T-helper 22 cell (primary cell): ENCODE data around the gene ZNHIT1.
"Not testable (repeated sequence)": the region's sequence is repeated elsewhere in the genome, so short reads cannot be mapped to it uniquely, and the experiment has no call there.

Experiments
- DNase-seq: peaks from one replicate; pipeline ENCODE4 v3.0.0-alpha.2; 2020; ENCODE audit warnings: low read depth

ZNHIT1 gene

GRCh38 chr7:101241443-101242349 is 23.7 kb downstream of the ZNHIT1 start:
- no peak for DNase-seq

- no peak for DNase-seq
Measured at GRCh38 chr7:101243646-101244374, 25.8 kb downstream of the ZNHIT1 start.

- peak; percentile 88 for DNase-seq
Measured at GRCh38 chr7:101244375-101245146, 26.6 kb downstream of the ZNHIT1 start, which contains the start of gene FIS1. TSS of gene FIS1 (minus strand) at chr7:101245081. CDS start at chr7:101245004, 77 bp downstream.

- no peak for DNase-seq
Measured at GRCh38 chr7:101245147-101245668, 27.2 kb downstream of the ZNHIT1 start.

- DNase-seq, result no peak
Measured at GRCh38 chr7:101248276-101248675, 30.3 kb downstream of the ZNHIT1 start.

GRCh38 chr7:101250324-101250723 is 32.4 kb downstream of the ZNHIT1 start:
- no peak for DNase-seq

GRCh38 chr7:101251871-101252659 is 34.1 kb downstream of the ZNHIT1 start:
- DNase-seq, result peak; percentile 98

- not testable (repeated sequence) for DNase-seq
Measured at GRCh38 chr7:101253199-101253598, 35.2 kb downstream of the ZNHIT1 start.

- DNase-seq, result no peak
Measured at GRCh38 chr7:101255796-101256195, 37.8 kb downstream of the ZNHIT1 start.

- DNase-seq, result no peak
Measured at GRCh38 chr7:101258243-101258731, 40.3 kb downstream of the ZNHIT1 start.

- not testable (repeated sequence) for DNase-seq
Measured at GRCh38 chr7:101264102-101264706, 46.2 kb downstream of the ZNHIT1 start.

GRCh38 chr7:101265622-101266516 is 47.9 kb downstream of the ZNHIT1 start:
- no peak for DNase-seq

GRCh38 chr7:101269664-101270063 is 51.7 kb downstream of the ZNHIT1 start:
- DNase-seq, result no peak

GRCh38 chr7:101271021-101271420 is 53.1 kb downstream of the ZNHIT1 start:
- no peak for DNase-seq

- DNase-seq, result no peak
Measured at GRCh38 chr7:101273206-101273605, 55.2 kb downstream of the ZNHIT1 start.
